Muscle of leg (tissue), 11 donors: ENCODE measurements around the gene PTPRS. TPM values are rescaled to one million over a fixed set of nuclear protein-coding genes. Genes with fewer than 3 reads are reported as not detected.
"Not testable (repeated sequence)": the region's sequence is repeated elsewhere in the genome, so short reads cannot be mapped to it uniquely, and the experiment has no call there.

ENCODE experiments used
- DNase-seq: peaks from one replicate; pipeline ENCODE4 v3.0.0; 2013
- H3K27ac ChIP-seq: one replicate; pipeline ENCODE4 v1.5.1; 2013; ENCODE audit warnings: mild to moderate bottlenecking, low read length, control low read depth
- H3K27me3 ChIP-seq: one replicate; pipeline ENCODE4 v1.6.1; 2013; ENCODE audit warnings: low read length; ENCODE audit not compliant: control insufficient read depth, insufficient read depth
- H3K36me3 ChIP-seq: one replicate; pipeline ENCODE4 v1.6.1; 2013; ENCODE audit warnings: low read length; ENCODE audit not compliant: control insufficient read depth, insufficient read depth
- H3K4me1 ChIP-seq: one replicate; pipeline ENCODE4 v1.6.1; 2013; ENCODE audit warnings: low read length; ENCODE audit not compliant: control insufficient read depth, insufficient read depth
- H3K4me3 ChIP-seq: one replicate; pipeline ENCODE4 v1.5.1; 2013; ENCODE audit warnings: low read length, control low read depth
- H3K9me3 ChIP-seq: replicated peaks from 2 replicates; pipeline ENCODE4 v1.6.1; 2013; ENCODE audit warnings: low read depth, low read length; ENCODE audit not compliant: control insufficient read depth
- WGBS: methylation state at CpG from one replicate; pipeline ENCODE4 v1.1.5; 2013; ENCODE audit warnings: missing lambda C conversion rate; ENCODE audit not compliant: insufficient coverage; 5-methylcytosine and 5-hydroxymethylcytosine counted together
- polyA plus RNA-seq, 8 donors: library from polyadenylated mRNA; unstranded; fragments of 120-200 nt; gene quantifications; one replicate each; pipeline versions ENCODE4 v1.2.1 to v1.2.3, GENCODE V29; 2013; ENCODE audit warnings: inconsistent platforms in 1 of 8, low replicate concordance in 1 of 8; ENCODE audit not compliant: insufficient read length in 8 of 8, insufficient read depth in 1 of 8
- total RNA-seq: library from RNA; stranded (reverse); fragments of 120-200 nt; gene quantifications from one replicate; pipeline ENCODE4 v1.2.4, GENCODE V29; 2013

The PTPRS gene
- total and polyA plus RNA-seq, 9 donors: 30.9 to 60.4 (median 41.2) TPM

- H3K27ac ChIP-seq: no peak overlapping the region
- WGBS: 86% methylated on average over 31 of the region's 32 CpGs
- peaks cover 14% of the 10 kb centered on the region for H3K4me1 ChIP-seq
- no peaks in the 10 kb centered on the region for H3K36me3 ChIP-seq
- DNase-seq: no peak
- no peak overlapping the region for H3K4me3 ChIP-seq
- peaks cover 59% of the 10 kb centered on the region for H3K27me3 ChIP-seq
- H3K9me3 ChIP-seq: no peaks in the 10 kb centered on the region
Measured at GRCh38 chr19:5334824-5335500, 5.7 kb downstream of the PTPRS start.

GRCh38 chr19:5334366-5334739, 6.3 kb downstream of the PTPRS start:
- Histone ChIP-seq H3K36me3 (no peaks in the 10 kb centered on the region), H3K4me3 (no peak overlapping the region), H3K27me3 (peaks cover 53% of the 10 kb centered on the region), H3K27ac (no peak overlapping the region), H3K4me1 (peaks cover 8% of the 10 kb centered on the region), H3K9me3 (no peaks in the 10 kb centered on the region)
- DNase-seq: no peak
- WGBS: 84% methylated on average over 7 of the region's 10 CpGs

- Histone ChIP-seq H3K4me3 (no peak overlapping the region), H3K27me3 (peaks cover 47% of the 10 kb centered on the region), H3K36me3 (no peaks in the 10 kb centered on the region), H3K9me3 (no peaks in the 10 kb centered on the region), H3K27ac (no peak overlapping the region), H3K4me1 (peaks cover 2% of the 10 kb centered on the region)
- WGBS: 97% methylated on average over 7 of the region's 17 CpGs
- no peak for DNase-seq
Measured at GRCh38 chr19:5333581-5334365, 6.8 kb downstream of the PTPRS start.

GRCh38 chr19:5332501-5332900, 8.1 kb downstream of the PTPRS start:
- Histone ChIP-seq H3K4me1 (no peaks in the 10 kb centered on the region), H3K36me3 (no peaks in the 10 kb centered on the region), H3K27me3 (peaks cover 34% of the 10 kb centered on the region), H3K9me3 (no peaks in the 10 kb centered on the region), H3K4me3 (no peak overlapping the region), H3K27ac (no peak overlapping the region)
- no peak for DNase-seq
- WGBS: 92% methylated on average over 11 of the region's 11 CpGs

- Histone ChIP-seq H3K9me3 (no peaks in the 10 kb centered on the region), H3K27me3 (peaks cover 27% of the 10 kb centered on the region)
Measured at GRCh38 chr19:5331790-5332189, 8.8 kb downstream of the PTPRS start.

GRCh38 chr19:5330307-5330720, 10.3 kb downstream of the PTPRS start:
- no peaks in the 10 kb centered on the region for H3K36me3 ChIP-seq
- H3K27ac ChIP-seq: no peak overlapping the region
- no CpG with 5 or more reads among the region's 10 CpGs for WGBS
- no peaks in the 10 kb centered on the region for H3K4me1 ChIP-seq
- H3K4me3 ChIP-seq: no peak overlapping the region
- no peak for DNase-seq
- H3K27me3 ChIP-seq: peaks cover 13% of the 10 kb centered on the region
- H3K9me3 ChIP-seq: no peaks in the 10 kb centered on the region

More at GRCh38 chr19:5331790-5332189, 8.8 kb downstream of the PTPRS start:
- no peak overlapping the region for H3K27ac ChIP-seq
- 95% methylated on average over 4 of the region's 13 CpGs for WGBS
- no peaks in the 10 kb centered on the region for H3K4me1 ChIP-seq
- no peaks in the 10 kb centered on the region for H3K36me3 ChIP-seq
- no peak overlapping the region for H3K4me3 ChIP-seq
- DNase-seq: no peak

- no peak overlapping the region for H3K27ac ChIP-seq
- peaks cover 6% of the 10 kb centered on the region for H3K9me3 ChIP-seq
- H3K4me1 ChIP-seq: no peaks in the 10 kb centered on the region
- no peak overlapping the region for H3K4me3 ChIP-seq
- peaks cover under 1% of the 10 kb centered on the region for H3K27me3 ChIP-seq
- no peak for DNase-seq
- 85% methylated on average over 8 of the region's 11 CpGs for WGBS
- no peaks in the 10 kb centered on the region for H3K36me3 ChIP-seq
Measured at GRCh38 chr19:5329141-5329540, 11.5 kb downstream of the PTPRS start.

GRCh38 chr19:5328407-5328806, 12.2 kb downstream of the PTPRS start:
- H3K27ac ChIP-seq, H3K27me3 ChIP-seq, H3K4me3 ChIP-seq, H3K36me3 ChIP-seq, H3K9me3 ChIP-seq, DNase-seq, H3K4me1 ChIP-seq: not testable (repeated sequence)
- 93% methylated on average over 8 of the region's 8 CpGs for WGBS

GRCh38 chr19:5326986-5327623, 13.5 kb downstream of the PTPRS start:
- Histone ChIP-seq H3K27ac (no peak overlapping the region), H3K4me1 (peaks cover 4% of the 10 kb centered on the region), H3K27me3 (no peaks in the 10 kb centered on the region), H3K9me3 (peaks cover 6% of the 10 kb centered on the region), H3K4me3 (no peak overlapping the region), H3K36me3 (no peaks in the 10 kb centered on the region)
- DNase-seq: no peak
- WGBS: 75% methylated on average over 16 of the region's 18 CpGs

GRCh38 chr19:5326545-5326944, 14.1 kb downstream of the PTPRS start:
- no peak overlapping the region for H3K27ac ChIP-seq
- 54% methylated on average over 8 of the region's 9 CpGs for WGBS

More at GRCh38 chr19:5326545-5326944, 14.1 kb downstream of the PTPRS start:
- H3K27me3 ChIP-seq: no peaks in the 10 kb centered on the region
- no peaks in the 10 kb centered on the region for H3K36me3 ChIP-seq
- no peak for DNase-seq
- peaks cover 6% of the 10 kb centered on the region for H3K9me3 ChIP-seq
- peaks cover 6% of the 10 kb centered on the region for H3K4me1 ChIP-seq
- no peak overlapping the region for H3K4me3 ChIP-seq
